Activated CD4-positive, alpha-beta memory T cell treated with anti-CD3 and anti-CD28 coated beads for 36 hours (primary cell): ENCODE results near the gene KLK4. TPM values are rescaled to one million over a fixed set of nuclear protein-coding genes. Genes with fewer than 3 reads are reported as not detected.

Experiments used
- CTCF ChIA-PET: fragments of 350-600 bp; sonication (Branson Sonifier 250); formaldehyde crosslinking; loops from one replicate; lab custom pipeline; 2021; ENCODE audit warnings: antibody characterized with exemption, inconsistent platforms; lab: Charles Lee
- POLR2A ChIA-PET: fragments of 350-600 bp; sonication (Branson Sonifier 250); formaldehyde crosslinking; loops from one replicate; lab custom pipeline; 2021; ENCODE audit warnings: antibody characterized with exemption; lab: Charles Lee
- DNase-seq: peaks from one replicate; pipeline ENCODE4 v3.0.0-alpha.2; 2020
- H3K27ac Mint-ChIP-seq: one replicate; pipeline ENCODE4 v1.8.0; 2021; ENCODE audit warnings: mixed read lengths
- H3K27me3 Mint-ChIP-seq: one replicate; pipeline ENCODE4 v1.8.0; 2021; ENCODE audit warnings: mixed read lengths
- H3K36me3 Mint-ChIP-seq: one replicate; pipeline ENCODE4 v1.8.0; 2021; ENCODE audit warnings: mixed read lengths
- H3K4me1 Mint-ChIP-seq: one replicate; pipeline ENCODE4 v1.8.0; 2021; ENCODE audit warnings: low read depth, mixed read lengths
- H3K4me3 Mint-ChIP-seq: one replicate; pipeline ENCODE4 v1.8.0; 2021; ENCODE audit warnings: mild to moderate bottlenecking, mixed read lengths
- H3K9me3 Mint-ChIP-seq: one replicate; pipeline ENCODE4 v1.8.0; 2021; ENCODE audit warnings: mixed read lengths
- intact Hi-C: fragments of 100-400 bp; cut with micrococcal nuclease; formaldehyde crosslinking; loops from one replicate; pipeline ENCODE4 v1.15.1; 2023
- total RNA-seq, 2 experiments: library from RNA; stranded (reverse); gene quantifications; one replicate each; pipeline ENCODE4 v1.2.3, GENCODE V29; 2021

The KLK4 gene
- total RNA-seq, 2 experiments from 2014 or later: not detected

- ChIA-PET CTCF (interaction anchor here (0.6 kb wide), 1 partner anchor 171 kb away, joined by 5 read pairs; no protein-coding TSS in a partner anchor), POLR2A (no interaction called here)
- no peaks in the 10 kb centered on the region for H3K4me1 Mint-ChIP-seq
These were observed 37.0 kb downstream of the KLK4 start for GRCh38 chr19:50874211-50874610.

GRCh38 chr19:50873056-50873455 lies 38.1 kb downstream of the KLK4 start, which contains the start of gene KLK2:
Gene KLK2, plus strand, starts transcription at chr19:50873439. Its CDS starts 35 bp downstream, at chr19:50873474.
- Mint-ChIP-seq H3K36me3 (no peaks in the 10 kb centered on the region), H3K4me3 (no peak within 1 kb of the TSS), H3K9me3 (no peaks in the 10 kb centered on the region), H3K27ac (no peak within 1 kb of the TSS), H3K4me1 (no peaks in the 10 kb centered on the region), H3K27me3 (peaks cover 21% of the 10 kb centered on the region)
- intact Hi-C loops: no loop called here
- POLR2A ChIA-PET: no interaction called here
- CTCF ChIA-PET: no interaction called here
- no peak for DNase-seq

More at GRCh38 chr19:50874211-50874610, 37.0 kb downstream of the KLK4 start:
- H3K36me3 Mint-ChIP-seq: no peaks in the 10 kb centered on the region
- no peak overlapping the region for H3K4me3 Mint-ChIP-seq
- H3K27ac Mint-ChIP-seq: no peak overlapping the region
- H3K9me3 Mint-ChIP-seq: no peaks in the 10 kb centered on the region
- DNase-seq: no peak
- intact Hi-C loops: no loop called here
- H3K27me3 Mint-ChIP-seq: peaks cover 28% of the 10 kb centered on the region

GRCh38 chr19:50870417-50871089 lies 40.6 kb downstream of the KLK4 start:
- Mint-ChIP-seq H3K4me1 (no peaks in the 10 kb centered on the region), H3K9me3 (no peaks in the 10 kb centered on the region), H3K36me3 (no peaks in the 10 kb centered on the region), H3K27me3 (peaks cover 36% of the 10 kb centered on the region), H3K27ac (no peak overlapping the region), H3K4me3 (no peak overlapping the region)
- intact Hi-C loops: no loop called here
- ChIA-PET CTCF (no interaction called here), POLR2A (no interaction called here)
- DNase-seq: peak; percentile 62

- Mint-ChIP-seq H3K27me3 (peaks cover 39% of the 10 kb centered on the region), H3K4me3 (no peak overlapping the region), H3K9me3 (no peaks in the 10 kb centered on the region), H3K4me1 (no peaks in the 10 kb centered on the region), H3K36me3 (no peaks in the 10 kb centered on the region), H3K27ac (no peak overlapping the region)
- ChIA-PET CTCF (interaction anchor here (0.6 kb wide), 1 partner anchor 23 kb away, joined by 3 read pairs; no protein-coding TSS in a partner anchor), POLR2A (no interaction called here)
- intact Hi-C loops: no loop called here
- no peak for DNase-seq
These were observed 41.7 kb downstream of the KLK4 start for GRCh38 chr19:50869479-50869878.

GRCh38 chr19:50861496-50862286 lies 49.5 kb downstream of the KLK4 start:
- no peaks in the 10 kb centered on the region for H3K4me1 Mint-ChIP-seq
- intact Hi-C loops: no loop called here
- no peak overlapping the region for H3K4me3 Mint-ChIP-seq
- no peaks in the 10 kb centered on the region for H3K36me3 Mint-ChIP-seq
- CTCF ChIA-PET: no interaction called here
- no peak for DNase-seq
- POLR2A ChIA-PET: no interaction called here
- peaks cover 16% of the 10 kb centered on the region for H3K9me3 Mint-ChIP-seq
- H3K27me3 Mint-ChIP-seq: peaks cover 45% of the 10 kb centered on the region
- H3K27ac Mint-ChIP-seq: no peak overlapping the region

GRCh38 chr19:50861010-50861409 lies 50.2 kb downstream of the KLK4 start:
- ChIA-PET POLR2A (no interaction called here), CTCF (no interaction called here)
- H3K27ac Mint-ChIP-seq: no peak overlapping the region
- peaks cover 41% of the 10 kb centered on the region for H3K27me3 Mint-ChIP-seq
- no peaks in the 10 kb centered on the region for H3K4me1 Mint-ChIP-seq
- no peak for DNase-seq
- no peaks in the 10 kb centered on the region for H3K36me3 Mint-ChIP-seq
- intact Hi-C loops: no loop called here
- peaks cover 16% of the 10 kb centered on the region for H3K9me3 Mint-ChIP-seq
- H3K4me3 Mint-ChIP-seq: no peak overlapping the region

GRCh38 chr19:50859849-50860248 lies 51.3 kb downstream of the KLK4 start:
- intact Hi-C loops: no loop called here
- no peaks in the 10 kb centered on the region for H3K4me1 Mint-ChIP-seq
- ChIA-PET CTCF (no interaction called here), POLR2A (no interaction called here)
- no peak overlapping the region for H3K27ac Mint-ChIP-seq
- H3K36me3 Mint-ChIP-seq: no peaks in the 10 kb centered on the region
- no peak overlapping the region for H3K4me3 Mint-ChIP-seq
- H3K9me3 Mint-ChIP-seq: peaks cover 16% of the 10 kb centered on the region
- peaks cover 47% of the 10 kb centered on the region for H3K27me3 Mint-ChIP-seq
- no peak for DNase-seq

- no peak overlapping the region for H3K27ac Mint-ChIP-seq
- CTCF ChIA-PET: no interaction called here
- POLR2A ChIA-PET: no interaction called here
- H3K27me3 Mint-ChIP-seq: peaks cover 52% of the 10 kb centered on the region
- intact Hi-C loops: no loop called here
- H3K4me3 Mint-ChIP-seq: no peak overlapping the region
- H3K4me1 Mint-ChIP-seq: no peaks in the 10 kb centered on the region
- no peaks in the 10 kb centered on the region for H3K36me3 Mint-ChIP-seq
- DNase-seq: no peak
- H3K9me3 Mint-ChIP-seq: peaks cover 16% of the 10 kb centered on the region
These were observed 52.3 kb downstream of the KLK4 start for GRCh38 chr19:50858886-50859285.

GRCh38 chr19:50857366-50857765 lies 53.8 kb downstream of the KLK4 start:
- H3K36me3 Mint-ChIP-seq: no peaks in the 10 kb centered on the region
- H3K27ac Mint-ChIP-seq: no peak overlapping the region
- intact Hi-C loops: no loop called here
- ChIA-PET POLR2A (no interaction called here), CTCF (no interaction called here)
- H3K9me3 Mint-ChIP-seq: peaks cover 16% of the 10 kb centered on the region
- peaks cover 50% of the 10 kb centered on the region for H3K27me3 Mint-ChIP-seq
- H3K4me1 Mint-ChIP-seq: no peaks in the 10 kb centered on the region
- DNase-seq: no peak
- no peak overlapping the region for H3K4me3 Mint-ChIP-seq

Other genes with a start within 250 kb of the KLK4 start
- gene SHANK1, start 191.6 kb downstream of the KLK4 start, total RNA-seq: not detected
- gene CLEC11A, start 188.0 kb downstream of the KLK4 start, total RNA-seq: under 1 TPM; 0.41 to 0.71 TPM
- gene GPR32, start 140.9 kb downstream of the KLK4 start, total RNA-seq: not detected
- not detected for gene ACP4, start 121.0 kb downstream of the KLK4 start, total RNA-seq
- under 1 TPM; 0.59 to 0.73 TPM for gene KLK1, start 87.6 kb downstream of the KLK4 start, total RNA-seq
- gene KLK15, start 77.8 kb downstream of the KLK4 start, total RNA-seq: not detected
- gene KLK3, start 56.5 kb downstream of the KLK4 start, total RNA-seq: not detected
- not detected for gene KLK2, start 38.0 kb downstream of the KLK4 start, total RNA-seq
- not detected for gene KLK5, start 41.6 kb upstream of the KLK4 start, total RNA-seq
- not detected for gene KLK6, start 58.2 kb upstream of the KLK4 start, total RNA-seq
- gene KLK7, start 72.5 kb upstream of the KLK4 start, total RNA-seq: not detected
- not detected for gene KLK8, start 90.2 kb upstream of the KLK4 start, total RNA-seq
- gene KLK10, start 108.3 kb upstream of the KLK4 start, total RNA-seq: not detected
- gene KLK11, start 115.2 kb upstream of the KLK4 start, total RNA-seq: not detected
- not detected for gene KLK12, start 123.6 kb upstream of the KLK4 start, total RNA-seq
- not detected for gene KLK13, start 153.7 kb upstream of the KLK4 start, total RNA-seq
- gene KLK14, start 171.5 kb upstream of the KLK4 start, total RNA-seq: under 1 TPM; 0.61 to 0.76 TPM
- 1 to 10 TPM; 8.8 to 9.8 TPM for gene CTU1, start 197.0 kb upstream of the KLK4 start, total RNA-seq
- 1 to 10 TPM; 1.3 to 1.4 TPM for gene SIGLEC9, start 213.5 kb upstream of the KLK4 start, total RNA-seq
- gene SIGLEC7, start 230.9 kb upstream of the KLK4 start, total RNA-seq: not detected